HCT116 (cell line): ENCODE results near the gene WWOX. TPM values are rescaled to one million over a fixed set of nuclear protein-coding genes. Genes with fewer than 3 reads are reported as not detected.

ENCODE experiments used
- ATAC-seq: fragments of 200-7000 bp; cut with Tn5 transposase; 2 replicates; pipeline ENCODE4 v1.9.1; 2020; ENCODE audit warnings: mild to moderate bottlenecking, moderate library complexity
- BruUV-seq: library from RNA; stranded (reverse); fragments of 400-500 nt; replicated peaks from 2 replicates; lab custom pipeline; 2021; lab: Mats Ljungman, UMichigan
- CTCF ChIA-PET: fragments of 300-600 bp; sonication (Branson Sonifier 250); formaldehyde crosslinking; loops from one replicate; lab custom pipeline; 2021; ENCODE audit warnings: antibody characterized with exemption; lab: Charles Lee
- POLR2A ChIA-PET: fragments of 300-600, 350-600 bp; sonication (Branson Sonifier 250); formaldehyde crosslinking; loops from one replicate; lab custom pipeline; 2021; ENCODE audit warnings: antibody characterized with exemption; lab: Charles Lee
- RAD21 ChIA-PET, 2 experiments: fragments of 300-600 bp; sonication (Branson Sonifier 250); formaldehyde crosslinking; loops; one replicate each; lab custom pipeline; 2023; ENCODE audit warnings: low total read pairs in 2 of 2; ENCODE audit not compliant: uncharacterized antibody in 2 of 2, unreplicated experiment in 2 of 2, low non-redundant PET in 1 of 2; lab: Charles Lee
- DNase-seq: peaks from one replicate; pipeline ENCODE4 v3.0.0-alpha.2; 2010; ENCODE audit warnings: low read depth, low spot score
- H2AFZ ChIP-seq: fragments of 200-600 bp; shearing (Covaris generic), sonication (generic); 2 replicates; pipeline ENCODE4 v1.6.1; 2017; ENCODE audit warnings: low read depth, mixed run types, mixed read lengths, antibody characterized with exemption, low read length; ENCODE audit not compliant: poor library complexity, severe bottlenecking
- H3K27ac ChIP-seq: 2 replicates; pipeline ENCODE4 v1.5.1; 2012; ENCODE audit warnings: low read depth, low read length
- H3K27me3 ChIP-seq: fragments of 200-600 bp; sonication (generic); 2 replicates; pipeline ENCODE4 v1.6.1; 2016; ENCODE audit warnings: mixed run types, low read length, mixed read lengths; ENCODE audit not compliant: insufficient read depth
- H3K36me3 ChIP-seq, 2 experiments: fragments of 200-500 bp in 1 of 2; fragments of 200-600 bp in 1 of 2; sonication (Bioruptor generic) in 1 of 2; sonication (generic) in 1 of 2; 2 replicates each; pipeline versions ENCODE4 v1.5.1 to v1.6.1; 2014 to 2016; ENCODE audit warnings: low read length in 2 of 2, inconsistent platforms in 1 of 2, mixed read lengths in 1 of 2, mixed run types in 1 of 2; ENCODE audit not compliant: insufficient read depth in 2 of 2, control insufficient read depth in 1 of 2
- H3K4me1 ChIP-seq, 2 experiments: fragments of 200-600 bp in 1 of 2; sonication (generic) in 1 of 2; 2 replicates each; pipeline versions ENCODE4 v1.5.1 to v1.6.1; 2012 to 2017; ENCODE audit warnings: low read length in 2 of 2, inconsistent platforms in 1 of 2, mild to moderate bottlenecking in 1 of 2, mixed read lengths in 1 of 2, mixed run types in 1 of 2, moderate library complexity in 1 of 2; ENCODE audit not compliant: insufficient read depth in 2 of 2, control insufficient read depth in 1 of 2
- H3K4me2 ChIP-seq: fragments of 200-600 bp; sonication (generic); 2 replicates; pipeline ENCODE4 v1.6.1; 2017; ENCODE audit warnings: mixed run types, low read length, mixed read lengths
- H3K4me3 ChIP-seq, 2 experiments: fragments of 200-600 bp in 1 of 2; sonication (generic) in 1 of 2; replicated peaks in 1 of 2; 2 replicates each; pipeline ENCODE4 v1.5.1; 2011 to 2016; ENCODE audit warnings: low read length in 2 of 2, control low read depth in 1 of 2, low read depth in 1 of 2, mild to moderate bottlenecking in 1 of 2, mixed read lengths in 1 of 2, mixed run types in 1 of 2
- H3K79me2 ChIP-seq: fragments of 200-600 bp; sonication (generic); 2 replicates; pipeline ENCODE4 v1.6.1; 2017; ENCODE audit warnings: mild to moderate bottlenecking, mixed run types, low read length, moderate library complexity, mixed read lengths; ENCODE audit not compliant: insufficient read depth
- H3K9ac ChIP-seq: fragments of 200-600 bp; sonication (generic); 2 replicates; pipeline ENCODE4 v1.6.1; 2016; ENCODE audit warnings: low read length, mixed read lengths
- H3K9me2 ChIP-seq: fragments of 200-600 bp; sonication (generic), shearing (Covaris generic); 2 replicates; pipeline ENCODE4 v1.6.1; 2017; ENCODE audit warnings: mixed run types, mild to moderate bottlenecking, moderate library complexity; ENCODE audit not compliant: insufficient read depth
- H3K9me3 ChIP-seq, 2 experiments: fragments of 200-500 bp in 1 of 2; fragments of 200-600 bp in 1 of 2; sonication (Bioruptor generic) in 1 of 2; sonication (generic) in 1 of 2; 2 replicates each; pipeline ENCODE4 v1.6.1; 2014 to 2017; ENCODE audit warnings: low read length in 2 of 2, mixed read lengths in 2 of 2, inconsistent platforms in 1 of 2, low read depth in 1 of 2, mild to moderate bottlenecking in 1 of 2, mixed run types in 1 of 2, moderate library complexity in 1 of 2; ENCODE audit not compliant: control insufficient read depth in 1 of 2, insufficient read depth in 1 of 2
- H4K20me1 ChIP-seq: fragments of 200-600 bp; sonication (generic), shearing (Covaris generic); 2 replicates; pipeline ENCODE4 v1.6.1; 2017; ENCODE audit warnings: mixed run types, mild to moderate bottlenecking, moderate library complexity; ENCODE audit not compliant: insufficient read depth
- ELF1 ChIP-seq: IDR thresholded peaks from 2 replicates; pipeline ENCODE4 v1.6.1; 2012; ENCODE audit warnings: low read depth, borderline replicate concordance
- EZH2 ChIP-seq: fragments of 200-600 bp; sonication (generic); IDR thresholded peaks from 2 replicates; pipeline ENCODE4 v1.6.1; 2017; ENCODE audit warnings: antibody characterized with exemption, mixed run types
- FOSL1 ChIP-seq: IDR thresholded peaks from 2 replicates; pipeline ENCODE4 v1.6.1; 2012; ENCODE audit warnings: low read depth
- JUND ChIP-seq: IDR thresholded peaks from 2 replicates; pipeline ENCODE4 v1.6.1; 2012
- POLR2A ChIP-seq: IDR thresholded peaks from 2 replicates; pipeline ENCODE4 v1.7.0; 2011; ENCODE audit warnings: borderline replicate concordance; ENCODE audit not compliant: insufficient read depth, insufficient read length; ENCODE audit errors: extremely low read depth
- RAD21 ChIP-seq: IDR thresholded peaks from 2 replicates; pipeline ENCODE4 v1.6.1; 2012; ENCODE audit warnings: low read depth, mild to moderate bottlenecking
- YY1 ChIP-seq: IDR thresholded peaks from 2 replicates; pipeline ENCODE4 v1.6.1; 2011; ENCODE audit warnings: low read length, low read depth, moderate library complexity, mild to moderate bottlenecking; ENCODE audit not compliant: insufficient replicate concordance; ENCODE audit errors: extremely low read depth
- ZFX ChIP-seq: fragments of 450-650 bp; IDR thresholded peaks from 2 replicates; pipeline ENCODE4 v1.6.1; 2017
- intact Hi-C: fragments of 100-400 bp; cut with micrococcal nuclease; formaldehyde crosslinking; loops from 2 replicates; pipeline ENCODE4 v1.10.0; 2022
- total RNA-seq: library from RNA; stranded (reverse); gene quantifications from one replicate; pipeline ENCODE4 v1.2.1, GENCODE V29; 2021; ENCODE audit not compliant: unreplicated experiment
- TF ChIP-seq, protein P1 (sequence below): IDR thresholded peaks from 2 replicates; pipeline ENCODE4 v1.6.1; 2012
- TF ChIP-seq, protein P2 (sequence below), 3 experiments: fragments of 200-600 bp in 1 of 3; sonication (generic) in 1 of 3; IDR thresholded peaks in 2 of 3; conservative IDR thresholded peaks in 1 of 3; 2 replicates each; pipeline ENCODE4 v1.5.1; 2012 to 2017; ENCODE audit warnings: low read depth in 2 of 3, low read length in 2 of 3, antibody characterized with exemption in 1 of 3, borderline replicate concordance in 1 of 3, control low read depth in 1 of 3, mild to moderate bottlenecking in 1 of 3, mixed read lengths in 1 of 3, mixed run types in 1 of 3, moderate library complexity in 1 of 3; ENCODE audit not compliant: insufficient read depth in 1 of 3

WWOX gene
- total RNA-seq, 1 experiment from 2014 or later = 13.7 TPM

GRCh38 chr16:79112462-79112861 is 1013.0 kb downstream of the WWOX start:
- ATAC-seq = no peak
- H3K27ac ChIP-seq = no peak overlapping the region
- H3K9me2 ChIP-seq = no peaks in the 10 kb centered on the region
- BruUV-seq = no TSS peak
- TF ChIP-seq EZH2 = no peak
- TF ChIP-seq FOSL1 = no peak
- TF ChIP-seq, protein P1, sequence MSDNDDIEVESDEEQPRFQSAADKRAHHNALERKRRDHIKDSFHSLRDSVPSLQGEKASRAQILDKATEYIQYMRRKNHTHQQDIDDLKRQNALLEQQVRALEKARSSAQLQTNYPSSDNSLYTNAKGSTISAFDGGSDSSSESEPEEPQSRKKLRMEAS = no peak
- no peak for TF ChIP-seq JUND
- TF ChIP-seq POLR2A = no peak
- TF ChIP-seq ZFX = no peak
- TF ChIP-seq, protein P2, sequence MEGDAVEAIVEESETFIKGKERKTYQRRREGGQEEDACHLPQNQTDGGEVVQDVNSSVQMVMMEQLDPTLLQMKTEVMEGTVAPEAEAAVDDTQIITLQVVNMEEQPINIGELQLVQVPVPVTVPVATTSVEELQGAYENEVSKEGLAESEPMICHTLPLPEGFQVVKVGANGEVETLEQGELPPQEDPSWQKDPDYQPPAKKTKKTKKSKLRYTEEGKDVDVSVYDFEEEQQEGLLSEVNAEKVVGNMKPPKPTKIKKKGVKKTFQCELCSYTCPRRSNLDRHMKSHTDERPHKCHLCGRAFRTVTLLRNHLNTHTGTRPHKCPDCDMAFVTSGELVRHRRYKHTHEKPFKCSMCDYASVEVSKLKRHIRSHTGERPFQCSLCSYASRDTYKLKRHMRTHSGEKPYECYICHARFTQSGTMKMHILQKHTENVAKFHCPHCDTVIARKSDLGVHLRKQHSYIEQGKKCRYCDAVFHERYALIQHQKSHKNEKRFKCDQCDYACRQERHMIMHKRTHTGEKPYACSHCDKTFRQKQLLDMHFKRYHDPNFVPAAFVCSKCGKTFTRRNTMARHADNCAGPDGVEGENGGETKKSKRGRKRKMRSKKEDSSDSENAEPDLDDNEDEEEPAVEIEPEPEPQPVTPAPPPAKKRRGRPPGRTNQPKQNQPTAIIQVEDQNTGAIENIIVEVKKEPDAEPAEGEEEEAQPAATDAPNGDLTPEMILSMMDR (IDR thresholded peaks at IDR 0.05 in 2 of 3, conservative IDR thresholded peaks at IDR 0.05 in 1 of 3; ENCODE audit: borderline replicate concordance in 1 of 3, insufficient read depth in 1 of 3, low read depth in 2 of 3, low read length in 2 of 3) = no peak
- no peak for TF ChIP-seq ELF1
- no peak for TF ChIP-seq RAD21
- no peak for TF ChIP-seq YY1
- intact Hi-C loops = no loop called here
- no peaks in the 10 kb centered on the region for H3K4me1 ChIP-seq
- H3K79me2 ChIP-seq = no peaks in the 10 kb centered on the region
- CTCF ChIA-PET = no interaction called here
- no peaks in the 10 kb centered on the region for H4K20me1 ChIP-seq
- H3K27me3 ChIP-seq = no peaks in the 10 kb centered on the region
- POLR2A ChIA-PET = no interaction called here
- no peak for DNase-seq
- H3K36me3 ChIP-seq = no peaks in the 10 kb centered on the region
- H3K9me3 ChIP-seq = peaks cover 0 to 17% of the 10 kb centered on the region in 2 experiments; a peak in 2 of 4 replicates
- H3K9ac ChIP-seq = no peak overlapping the region
- no peak overlapping the region for H2AFZ ChIP-seq
- RAD21 ChIA-PET = no interaction called here
- H3K4me3 ChIP-seq = no peak overlapping the region
- no peak overlapping the region for H3K4me2 ChIP-seq
